HG03342 (cell line): ENCODE data around the gene KRT15.
"Not testable (repeated sequence)": the region's sequence is repeated elsewhere in the genome, so short reads cannot be mapped to it uniquely, and the experiment has no call there.

Source experiments
- ATAC-seq: cut with Tn5 transposase; IDR thresholded peaks from one replicate; pipeline ENCODE4 v1.9.1; 2021; ENCODE audit warnings: mild to moderate bottlenecking, moderate library complexity; ENCODE audit not compliant: unreplicated experiment

Gene KRT15

DNA sequence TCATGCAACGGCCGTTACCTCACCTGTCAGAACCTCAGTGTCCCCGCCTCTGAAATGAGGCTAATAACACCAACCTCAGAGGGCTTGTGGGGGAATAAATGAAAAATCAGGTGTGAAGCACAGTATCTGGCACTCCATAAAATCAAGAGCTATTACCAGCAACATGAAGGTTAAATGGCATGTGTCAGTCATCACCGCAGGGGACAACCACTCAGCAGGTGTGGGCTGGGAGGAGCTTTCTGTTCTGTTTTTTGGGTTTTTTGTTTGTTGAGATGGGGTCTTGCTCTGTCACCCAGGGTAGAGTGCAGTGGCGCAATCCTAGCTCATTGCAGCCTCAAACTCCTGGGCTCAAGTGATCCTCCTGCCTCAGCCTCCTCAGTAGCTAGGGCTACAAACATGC lies 26.2 kb upstream of the KRT15 start:
- ATAC-seq: no peak

DNA sequence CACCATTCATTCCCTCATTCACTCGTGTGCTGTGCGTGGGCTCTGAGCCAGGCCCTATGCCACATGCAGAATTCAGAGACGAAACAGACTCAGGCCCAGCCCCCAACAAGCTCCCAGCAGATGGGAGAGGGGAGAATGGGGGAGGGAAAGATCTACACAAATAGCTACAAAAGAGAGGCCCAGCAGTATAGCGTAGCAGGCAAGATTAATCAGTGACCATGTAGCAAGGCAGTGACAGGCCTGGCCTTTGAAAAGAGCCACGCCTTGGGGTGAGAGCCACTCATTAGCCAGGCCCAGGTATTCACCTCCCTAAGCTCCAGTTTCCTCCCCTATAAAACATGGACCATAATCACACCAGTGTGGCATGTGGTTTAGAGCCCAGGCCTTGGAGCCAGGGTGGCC lies 25.8 kb upstream of the KRT15 start:
- no peak for ATAC-seq

DNA sequence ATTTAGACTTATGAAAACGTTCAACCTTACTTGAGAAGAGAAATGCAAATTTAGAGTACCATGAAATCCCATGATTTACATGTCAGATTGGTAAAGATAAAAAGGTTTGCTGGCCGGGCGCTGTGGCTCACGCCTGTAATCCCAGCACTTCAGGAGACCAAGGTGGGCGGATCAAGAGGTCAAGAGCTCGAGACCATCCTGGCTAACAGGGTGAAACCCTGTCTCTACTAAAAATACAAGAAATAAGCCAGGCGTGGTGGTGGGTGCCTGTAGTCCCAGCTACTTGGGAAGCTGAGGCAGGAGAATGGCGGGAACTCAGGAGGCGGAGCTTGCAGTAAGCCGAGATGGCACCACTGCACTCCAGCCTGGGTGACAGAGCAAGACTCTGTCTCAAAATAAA lies 24.1 kb upstream of the KRT15 start:
- not testable (repeated sequence) for ATAC-seq

DNA sequence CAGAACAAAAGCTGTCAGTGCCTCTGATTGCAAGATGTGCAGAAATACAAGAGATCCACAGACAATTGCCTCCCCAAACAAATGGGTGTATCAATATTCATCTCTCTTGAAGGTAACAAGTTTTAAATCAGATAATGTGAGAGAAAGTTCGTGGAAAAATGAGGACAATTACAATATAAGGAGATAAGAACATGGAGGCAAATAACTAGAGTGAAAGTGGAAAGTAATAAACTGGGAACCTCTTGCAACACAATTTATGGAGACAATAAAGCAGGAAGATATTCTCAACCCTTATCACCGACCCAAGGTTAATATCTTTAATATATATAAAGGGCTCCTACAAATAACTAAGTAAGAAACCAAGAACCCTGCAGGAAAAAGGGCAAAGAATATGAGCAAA lies 23.7 kb upstream of the KRT15 start:
- ATAC-seq: no peak

DNA sequence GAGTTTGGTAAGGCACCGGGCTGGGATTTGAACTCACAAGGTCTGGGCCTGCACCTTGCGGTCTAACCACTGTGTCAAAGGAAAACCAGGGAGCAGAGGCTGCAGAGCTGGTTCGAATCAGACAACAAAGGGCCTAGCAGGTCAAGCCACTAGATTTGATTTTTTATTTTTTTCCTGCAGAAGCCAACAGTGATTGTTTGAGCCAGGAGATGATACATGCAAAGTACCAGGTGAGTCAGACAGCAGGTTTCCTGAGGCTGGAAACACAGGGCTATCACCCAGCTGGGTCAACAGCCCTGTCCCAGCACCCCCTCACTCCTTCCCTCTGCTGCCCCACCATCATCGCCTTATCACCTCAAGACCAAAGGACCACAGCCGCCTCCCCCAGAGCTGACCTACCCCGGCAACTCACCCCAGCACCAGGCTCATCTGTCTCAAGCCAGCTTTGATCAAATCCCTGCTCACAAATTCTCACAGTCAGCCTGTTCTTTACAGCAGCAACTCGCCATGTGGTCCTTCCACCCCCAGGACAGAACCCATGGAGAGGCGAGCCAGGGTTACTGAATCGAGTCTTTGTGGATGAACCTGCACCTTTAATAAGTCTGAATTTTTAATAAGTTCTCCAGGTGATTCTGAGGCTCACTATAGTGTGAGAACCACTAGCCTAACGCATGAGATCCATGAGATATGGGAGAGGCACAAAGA lies 22.4 kb upstream of the KRT15 start:
- ATAC-seq: no peak

DNA sequence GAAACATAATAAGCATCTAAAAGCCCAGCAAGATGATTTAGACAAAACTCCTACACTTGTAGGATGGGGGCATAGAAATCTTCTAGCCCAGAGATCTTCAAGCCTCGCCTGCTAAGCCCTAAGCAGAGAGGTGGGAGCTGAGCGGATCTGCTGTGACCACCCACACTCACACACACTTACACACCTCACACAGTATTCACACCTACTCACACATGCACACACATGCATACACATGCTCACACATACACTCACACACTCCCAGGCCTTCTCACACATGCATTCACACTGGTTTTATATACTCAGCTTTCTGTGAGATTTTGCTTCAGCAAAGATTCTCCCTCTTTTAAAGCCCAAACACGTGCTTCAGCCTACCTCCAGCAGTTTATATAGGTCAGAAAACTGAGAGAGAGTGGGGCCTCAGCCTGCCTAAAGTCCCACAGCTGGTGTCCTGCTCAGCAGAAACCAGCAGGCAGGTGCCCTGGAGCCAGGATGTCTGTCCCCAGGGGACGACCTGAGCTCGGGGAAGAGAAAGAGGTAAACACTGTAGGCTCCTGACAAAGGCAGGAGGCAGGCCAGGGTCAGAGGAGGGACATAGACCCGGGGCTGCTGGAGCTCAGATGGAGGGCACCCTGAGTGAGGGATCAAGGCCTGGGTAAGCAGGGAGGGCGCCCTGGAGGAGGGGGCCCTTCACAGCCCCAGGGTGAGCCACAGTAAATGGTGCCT lies 21.4 kb upstream of the KRT15 start:
- no peak for ATAC-seq

DNA sequence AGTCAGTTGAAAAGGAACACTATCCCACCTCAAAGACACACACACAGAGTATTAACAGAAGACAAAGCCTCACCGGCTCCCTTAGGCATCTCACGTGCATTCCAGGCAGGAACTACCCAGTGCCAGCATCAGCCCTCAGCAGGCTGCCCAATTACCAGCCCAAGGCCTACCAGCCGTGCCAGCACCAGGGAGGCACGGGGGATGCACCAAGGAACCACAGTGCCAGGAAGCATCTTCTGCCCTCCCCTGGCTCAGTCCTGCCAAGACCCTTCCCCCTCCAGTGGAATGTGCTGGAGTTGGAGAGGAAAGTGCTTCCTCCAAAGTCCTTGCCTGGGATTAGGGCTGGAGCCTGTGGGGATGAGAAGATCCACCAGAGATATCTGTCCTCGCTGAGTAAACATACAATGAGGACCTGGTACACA lies 20.4 kb upstream of the KRT15 start:
- no peak for ATAC-seq

DNA sequence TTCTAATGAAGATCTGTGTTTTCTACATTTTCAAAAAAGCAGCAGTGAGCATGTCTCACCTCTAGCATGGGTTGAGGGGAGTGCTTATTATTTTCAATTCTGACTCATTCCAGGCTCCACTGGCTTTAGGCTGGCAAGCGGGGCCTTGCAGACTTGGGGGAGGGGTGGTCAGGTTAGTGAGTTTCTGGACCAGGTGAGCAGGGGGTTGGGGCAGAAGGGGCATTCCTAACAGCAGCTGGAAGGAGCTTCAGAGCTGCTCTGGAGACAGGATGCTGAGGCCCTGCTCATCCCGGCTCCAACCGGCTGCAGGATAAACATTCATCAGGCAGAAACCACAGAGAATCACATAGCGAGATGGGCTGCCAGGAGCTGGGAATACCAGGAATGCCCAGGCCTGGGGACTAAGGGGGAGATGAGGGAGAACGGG lies 19.9 kb upstream of the KRT15 start:
- ATAC-seq: no peak

DNA sequence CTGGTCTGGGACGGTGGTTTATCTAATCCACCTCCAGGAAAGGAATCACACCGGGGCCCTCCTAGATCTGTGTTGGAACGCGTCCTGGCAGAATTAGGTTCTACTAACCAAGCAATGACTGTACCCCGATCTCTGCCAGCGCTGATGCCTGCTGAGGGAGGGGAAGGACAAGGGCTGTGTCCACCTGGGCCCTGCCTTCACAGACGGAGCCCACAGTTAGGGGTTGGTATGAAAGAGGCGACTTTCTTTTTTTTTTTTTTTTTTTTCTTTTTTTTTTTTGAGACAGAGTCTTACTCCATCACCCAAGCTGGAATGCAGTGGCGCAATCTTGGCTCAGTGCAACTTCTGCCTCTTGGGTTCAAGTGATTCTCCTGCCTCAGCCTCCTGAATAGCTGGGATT lies 19.3 kb upstream of the KRT15 start:
- no peak for ATAC-seq

DNA sequence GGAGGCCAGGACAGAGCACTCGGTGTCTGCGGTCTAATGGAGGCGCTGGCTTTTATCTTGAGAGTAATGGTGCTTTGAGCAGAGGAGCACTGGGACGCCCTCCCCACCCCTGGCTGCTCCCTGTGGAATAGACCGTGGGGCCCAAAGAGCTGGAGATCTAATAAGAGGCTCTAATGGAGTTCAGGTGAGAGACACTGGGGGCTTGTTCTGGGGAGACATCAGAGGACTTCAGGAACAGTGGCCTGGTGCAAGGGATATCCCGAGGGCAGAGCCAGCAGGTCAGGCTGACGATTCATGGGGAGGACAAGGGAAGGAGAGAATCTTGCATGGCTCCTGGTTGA lies 18.9 kb upstream of the KRT15 start:
- no peak for ATAC-seq

DNA sequence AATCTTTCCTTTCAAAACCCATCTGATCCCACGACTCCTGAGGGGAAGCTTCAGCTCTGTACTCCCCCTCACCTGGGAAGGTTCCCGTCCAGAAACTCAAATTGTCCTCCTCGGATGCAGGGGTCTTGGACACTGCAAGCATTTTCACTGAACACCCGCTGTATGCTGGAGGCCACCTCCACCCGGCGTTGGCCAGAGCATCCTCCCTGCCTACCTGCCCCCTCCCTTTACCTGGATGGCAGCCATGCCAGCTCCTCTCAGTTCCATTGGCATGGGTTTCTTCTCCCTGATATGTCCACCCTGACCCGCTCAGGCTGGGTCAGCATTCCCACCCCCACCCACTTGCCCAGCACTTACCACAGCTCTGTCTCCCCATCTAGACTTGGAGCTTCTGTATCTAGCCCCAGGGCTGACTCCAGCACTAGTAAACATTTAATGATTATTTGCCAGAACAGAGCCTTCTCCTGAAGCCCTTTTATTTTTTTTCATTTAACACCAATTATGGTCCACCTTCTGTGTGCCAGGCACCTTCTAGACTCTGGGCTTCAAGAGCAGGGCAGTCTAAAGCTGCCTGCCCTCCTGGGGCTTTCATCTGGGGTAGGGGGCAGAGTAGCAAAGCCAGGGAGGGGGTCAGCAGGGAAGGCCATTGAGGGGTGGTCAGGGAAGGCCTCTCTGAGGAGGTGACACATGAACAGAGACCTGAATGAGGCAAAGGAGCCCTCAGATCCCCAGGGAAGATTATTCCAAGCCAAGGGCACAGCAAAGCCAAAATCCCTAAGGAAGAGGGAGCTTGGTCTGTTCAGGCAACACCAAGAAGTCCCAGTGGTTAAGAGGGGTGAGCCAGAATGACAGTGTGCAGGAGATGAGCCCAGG lies 18.3 kb upstream of the KRT15 start:
- no peak for ATAC-seq

DNA sequence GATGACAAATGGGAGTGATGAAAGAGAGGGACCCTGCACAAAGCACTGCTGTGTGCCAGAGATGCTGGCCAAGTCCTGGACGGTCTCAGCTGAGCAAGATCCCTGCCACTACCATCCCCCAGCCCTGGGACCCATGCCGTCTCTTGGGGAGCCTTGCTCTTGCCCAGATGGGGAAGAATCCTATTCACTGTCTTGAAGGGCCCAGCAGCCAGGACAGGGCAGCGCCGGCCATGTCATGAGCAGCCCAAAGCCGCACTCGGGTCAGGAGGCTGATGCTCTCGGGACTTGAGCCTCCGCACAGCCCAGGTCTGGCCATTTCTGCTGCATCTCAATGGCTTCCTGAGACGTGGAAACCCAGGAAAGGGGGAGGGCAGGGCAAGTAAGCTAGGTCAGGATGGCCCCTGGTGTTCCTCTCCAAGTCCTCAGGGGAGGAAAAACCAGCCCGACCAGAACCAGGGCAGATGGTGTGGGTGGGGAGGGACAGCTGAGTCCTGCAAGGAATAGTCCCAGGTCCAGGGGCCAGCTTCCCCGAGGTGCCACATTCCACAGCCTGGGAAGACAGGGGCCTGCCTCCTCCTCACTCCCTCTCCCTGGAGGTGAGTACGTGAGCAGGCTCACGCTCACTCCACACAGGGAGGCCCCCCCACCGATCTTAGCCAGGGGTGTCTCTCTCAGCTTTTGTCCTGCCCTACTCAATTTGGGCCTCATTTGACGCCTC lies 17.2 kb upstream of the KRT15 start:
- no peak for ATAC-seq

DNA sequence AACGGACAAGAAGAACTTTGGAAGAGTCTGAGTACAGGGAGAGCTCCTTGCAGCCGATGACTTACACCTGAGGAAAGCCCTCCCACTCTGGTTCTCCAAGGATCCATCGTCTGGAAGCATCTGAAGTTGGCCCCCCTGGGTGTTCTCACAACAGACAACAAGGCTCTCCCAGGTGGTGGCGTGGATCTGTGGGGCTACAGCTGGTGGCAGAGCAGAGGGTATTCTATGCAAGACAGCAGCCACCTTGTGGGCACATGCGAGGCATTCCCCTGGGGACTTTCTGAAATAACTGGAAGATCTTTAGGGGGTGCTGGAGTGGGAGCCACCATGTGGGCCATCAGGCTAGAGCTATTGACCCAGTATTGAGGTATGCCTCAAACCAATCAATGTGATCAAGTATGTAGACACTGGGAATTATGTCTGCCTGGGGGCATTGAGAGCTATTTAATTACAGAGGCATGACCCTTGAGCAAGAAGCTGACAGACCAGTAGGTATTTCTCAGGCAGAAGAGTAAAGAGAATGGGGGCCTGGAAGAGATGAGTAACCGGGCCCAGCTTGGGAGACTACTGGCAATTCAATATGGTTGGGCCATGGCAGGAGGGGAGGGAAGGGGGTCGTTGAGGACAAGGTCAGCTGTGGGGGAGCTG lies 16.3 kb upstream of the KRT15 start:
- ATAC-seq: no peak

DNA sequence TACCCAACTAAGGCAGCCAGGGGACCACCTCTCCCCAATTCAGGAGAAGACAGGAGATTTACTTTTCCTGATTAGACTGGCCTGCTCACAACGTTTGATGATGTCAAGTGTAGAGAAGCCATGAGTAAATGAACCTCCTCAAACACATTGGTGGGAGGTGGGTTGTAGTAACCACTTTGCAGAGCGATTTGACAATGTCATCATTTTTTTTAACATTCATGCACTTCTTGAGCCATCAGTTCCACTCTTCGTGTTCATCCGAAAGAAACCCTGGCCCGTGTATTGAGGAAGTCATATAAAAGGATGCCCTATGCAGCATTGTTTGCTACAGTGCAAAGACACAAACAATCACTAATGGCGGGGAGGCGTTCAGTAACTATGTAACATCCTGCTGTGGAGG lies 14.9 kb upstream of the KRT15 start:
- no peak for ATAC-seq

DNA sequence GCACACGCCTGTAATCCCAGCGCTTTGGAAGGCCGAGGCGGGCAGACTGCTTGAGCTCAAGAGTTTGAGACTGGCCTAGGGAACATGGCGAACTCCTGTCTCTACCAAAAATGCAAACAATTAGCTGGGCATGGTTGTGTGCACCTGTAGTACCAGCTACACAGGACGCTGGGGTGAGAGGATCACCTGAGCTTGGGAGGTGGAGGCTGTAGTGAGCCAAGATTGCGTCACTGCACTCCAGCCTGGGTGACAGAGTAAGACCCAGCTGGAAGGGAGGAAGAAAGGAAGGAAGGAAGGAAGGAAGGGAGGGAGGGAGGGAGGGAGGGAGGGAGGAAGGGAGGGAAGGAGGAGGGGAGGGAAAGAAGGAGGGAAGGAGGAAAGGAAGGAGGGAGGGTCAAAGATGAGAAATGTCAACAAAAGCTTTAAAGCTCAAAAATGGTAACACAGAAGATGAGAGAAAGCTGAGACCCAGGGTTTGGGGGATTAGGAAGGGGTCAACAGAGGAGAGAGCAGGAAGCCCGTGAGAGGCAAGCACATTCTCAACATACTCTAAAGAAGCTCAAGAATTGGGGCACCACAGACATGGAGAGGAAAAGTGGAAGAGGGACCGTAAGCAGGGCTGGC lies 14.4 kb upstream of the KRT15 start:
- ATAC-seq: no peak

DNA sequence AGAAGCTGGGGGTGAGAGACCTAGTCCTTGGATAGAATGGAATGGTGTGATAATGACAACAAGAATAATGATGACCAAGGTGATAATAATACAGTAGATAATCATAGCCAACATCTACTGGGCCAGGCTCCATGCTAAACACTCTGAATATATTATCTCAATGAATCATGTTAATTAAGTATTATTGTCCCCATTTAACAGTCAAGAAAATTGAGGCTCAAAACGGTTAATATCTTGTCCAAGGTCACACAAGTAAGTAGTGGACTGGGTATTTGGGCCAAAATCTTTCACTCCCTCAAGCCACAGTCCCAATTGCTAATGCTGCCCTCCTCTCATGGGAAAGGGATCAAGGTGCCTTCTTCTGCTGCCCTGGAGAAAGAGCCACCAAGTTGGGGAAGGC lies 13.3 kb upstream of the KRT15 start:
- ATAC-seq: no peak

DNA sequence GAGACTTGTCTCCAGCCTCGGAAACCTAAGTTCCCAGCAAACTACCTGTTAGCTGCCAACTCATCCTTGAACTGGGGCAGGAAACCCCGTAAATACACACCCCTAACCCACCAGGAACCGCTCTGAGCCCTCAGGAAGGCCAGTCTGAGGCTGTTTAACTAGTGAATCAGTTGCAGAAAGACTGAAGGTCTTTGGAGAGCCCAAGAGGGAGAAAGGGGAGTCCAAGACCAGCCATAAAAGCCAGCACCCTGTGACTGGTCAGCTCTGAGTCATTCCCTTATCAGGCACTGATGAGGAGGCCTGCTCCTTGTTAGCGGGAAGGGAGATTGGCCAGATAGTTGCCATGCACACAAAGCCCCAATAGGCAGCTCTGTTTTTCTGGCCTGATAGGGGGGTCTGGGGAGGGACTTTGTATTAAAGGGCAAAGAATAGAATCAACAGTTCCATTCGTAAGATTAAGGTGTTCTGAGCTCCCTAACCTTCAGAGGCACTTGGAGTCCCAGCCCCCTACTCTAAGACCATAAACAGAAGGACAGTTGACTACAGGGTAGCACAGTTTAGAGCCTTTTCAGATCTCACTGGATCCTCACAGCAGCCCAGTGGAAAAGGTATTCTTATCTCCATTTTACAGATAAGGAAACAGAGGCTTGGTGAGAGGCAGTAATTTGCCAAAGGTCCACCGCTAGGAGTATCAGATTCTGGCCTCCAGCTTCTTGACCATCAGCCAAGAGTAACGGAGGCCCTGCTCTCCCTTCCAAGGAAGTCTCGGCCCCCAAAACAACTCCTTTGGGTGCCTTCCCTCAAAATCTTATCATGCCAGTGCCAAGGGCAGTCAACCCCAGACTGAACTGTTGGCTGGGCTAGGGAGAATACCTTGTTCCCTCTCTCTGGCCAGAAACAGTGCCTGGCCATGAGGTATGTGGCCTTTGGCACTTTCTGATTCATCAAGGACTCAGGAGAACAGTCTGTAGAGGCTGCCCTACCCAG lies 11.7 kb upstream of the KRT15 start:
- no peak for ATAC-seq

DNA sequence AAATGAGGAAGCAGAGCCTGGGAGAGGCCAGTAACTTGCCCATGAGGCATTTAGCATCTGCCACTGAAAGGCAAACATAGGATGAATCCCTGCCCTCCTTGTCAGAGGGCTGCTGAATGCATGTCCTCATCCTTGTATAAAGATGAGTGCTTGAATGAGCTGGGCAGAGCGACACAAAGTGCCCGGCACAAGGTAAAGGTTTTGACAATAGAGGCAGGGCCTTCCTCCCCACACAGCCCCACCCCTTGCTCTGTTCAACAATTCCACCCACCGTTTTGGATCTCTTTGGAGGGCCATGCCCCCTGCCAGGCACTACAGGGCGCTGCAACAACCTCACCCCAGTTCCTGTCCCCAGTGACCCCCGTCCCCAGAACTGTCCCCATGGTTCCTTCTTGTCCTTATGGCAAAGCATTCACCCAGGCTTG lies 10.8 kb upstream of the KRT15 start:
- no peak for ATAC-seq

DNA sequence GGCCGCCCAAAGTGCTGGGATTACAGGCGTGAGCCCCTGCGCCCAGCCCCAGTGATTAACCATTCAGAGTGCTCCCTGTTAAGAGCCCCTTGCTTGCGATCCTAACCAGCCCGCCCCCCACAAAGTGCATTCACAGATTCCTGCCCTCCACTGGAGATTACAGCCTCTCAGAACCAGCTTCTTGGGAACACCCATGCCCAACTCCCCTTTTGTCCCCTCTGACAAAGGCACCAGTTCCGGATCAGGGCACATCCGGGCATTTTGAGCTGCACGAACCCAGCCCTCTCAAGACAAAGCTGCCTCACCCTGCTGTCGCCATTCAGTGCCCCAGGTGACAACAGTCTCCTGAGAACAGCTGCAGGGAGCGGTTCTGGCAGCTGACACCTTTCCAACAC lies 10.3 kb upstream of the KRT15 start:
- no peak for ATAC-seq
